T-cell (primary cell): ENCODE results near the gene APBB2. TPM values are rescaled to one million over a fixed set of nuclear protein-coding genes. Genes with fewer than 3 reads are reported as not detected.

ENCODE experiments used
- ATAC-seq, 4 experiments: fragments of 200-7000 bp in 3 of 4; fragments of 150-1000 bp in 1 of 4; cut with Tn5 transposase; replicated peaks in 1 of 4; 1 replicate in 3 of 4; 2 replicates in 1 of 4; pipeline ENCODE4 v1.10.0; 2021; ENCODE audit warnings: moderate library complexity in 3 of 4, mild to moderate bottlenecking in 2 of 4, moderate number of reproducible peaks in 1 of 4
- CTCF ChIA-PET, 2 donors: fragments of 300-600 bp; sonication (Branson Sonifier 250); formaldehyde crosslinking; loops; one replicate each; lab custom pipeline; 2022; ENCODE audit warnings: antibody characterized with exemption in 2 of 2; lab: Charles Lee
- POLR2A ChIA-PET, 2 donors: fragments of 300-600 bp; sonication (Branson Sonifier 250); formaldehyde crosslinking; loops; one replicate each; lab custom pipeline; 2022; ENCODE audit warnings: antibody characterized with exemption in 2 of 2; lab: Charles Lee
- DNase-seq, 35 experiments: peaks; one replicate each; pipeline versions ENCODE4 v3.0.0 to v3.0.0-alpha.2; 2013 to 2023
- H3K27ac ChIP-seq: one replicate; pipeline ENCODE4 v1.5.1; 2013; ENCODE audit warnings: low read length
- H3K27me3 ChIP-seq, 2 experiments: replicated peaks in 1 of 2; 1 replicate in 1 of 2; 2 replicates in 1 of 2; pipeline versions ENCODE4 v1.6.1 to v1.7.0; 2013; ENCODE audit warnings: low read length in 1 of 2, mixed read lengths in 1 of 2; ENCODE audit not compliant: control insufficient read depth in 2 of 2, insufficient read depth in 2 of 2; ENCODE audit errors: extremely low read depth in 1 of 2
- H3K36me3 ChIP-seq, 2 donors: 1 replicate in 1 of 2; 2 replicates in 1 of 2; pipeline versions ENCODE4 v1.6.1 to v1.7.0; 2013; ENCODE audit warnings: low read length in 1 of 2; ENCODE audit not compliant: control insufficient read depth in 2 of 2, insufficient read depth in 1 of 2; ENCODE audit errors: extremely low read depth in 1 of 2
- H3K4me1 ChIP-seq, 2 experiments: 1 replicate in 1 of 2; 2 replicates in 1 of 2; pipeline versions ENCODE4 v1.6.1 to v1.7.0; 2013; ENCODE audit warnings: low read length in 2 of 2, mixed read lengths in 1 of 2; ENCODE audit not compliant: insufficient read depth in 2 of 2, control insufficient read depth in 1 of 2; ENCODE audit errors: extremely low read depth in 1 of 2
- H3K4me3 ChIP-seq, 2 donors: 1 replicate in 1 of 2; 2 replicates in 1 of 2; pipeline versions ENCODE4 v1.5.1 to v1.7.0; 2013; ENCODE audit warnings: mild to moderate bottlenecking in 2 of 2, low read length in 1 of 2, moderate library complexity in 1 of 2; ENCODE audit not compliant: control insufficient read depth in 1 of 2; ENCODE audit errors: extremely low read depth in 1 of 2
- H3K9me3 ChIP-seq: 2 replicates; pipeline ENCODE4 v1.7.0; 2013
- H3K27ac Mint-ChIP-seq, 2 donors: one replicate each; pipeline ENCODE4 v1.8.0; 2020 to 2021; ENCODE audit warnings: mild to moderate bottlenecking in 2 of 2, mixed read lengths in 2 of 2
- H3K27me3 Mint-ChIP-seq, 2 donors: one replicate each; pipeline ENCODE4 v1.8.0; 2021 to 2022; ENCODE audit warnings: mixed read lengths in 2 of 2
- H3K36me3 Mint-ChIP-seq: one replicate; pipeline ENCODE4 v1.8.0; 2021; ENCODE audit warnings: mixed read lengths
- H3K4me1 Mint-ChIP-seq, 3 donors: one replicate each; pipeline ENCODE4 v1.8.0; 2020 to 2022; ENCODE audit warnings: mixed read lengths in 3 of 3, mild to moderate bottlenecking in 1 of 3
- H3K4me3 Mint-ChIP-seq, 3 donors: one replicate each; pipeline ENCODE4 v1.8.0; 2020 to 2022; ENCODE audit warnings: mild to moderate bottlenecking in 3 of 3, mixed read lengths in 3 of 3, moderate library complexity in 3 of 3
- H3K9me3 Mint-ChIP-seq, 3 donors: one replicate each; pipeline ENCODE4 v1.8.0; 2020 to 2022; ENCODE audit warnings: mixed read lengths in 3 of 3
- WGBS: methylation state at CpG from one replicate; pipeline ENCODE4 v1.1.5; 2013; ENCODE audit warnings: missing lambda C conversion rate; ENCODE audit not compliant: insufficient coverage; 5-methylcytosine and 5-hydroxymethylcytosine counted together
- total RNA-seq, 35 experiments: library from RNA in 6 of 35; stranded (reverse) in 6 of 35; fragments of 120-200 nt in 1 of 35; gene quantifications; one replicate each; pipeline versions ENCODE4 v1.2.1 to v1.2.4 and lab custom pipeline; 2013 to 2026

The APBB2 gene
- total RNA-seq, 5 donors from 2014 or later (not counting 1 experiment from before 2014, with no cell fraction given): 0.23 to 1.6 (median 0.70) TPM

GRCh38 chr4:40840255-40840984 lies 373.9 kb downstream of the APBB2 start:
- DNase-seq (no peak), ATAC-seq (no peak)
- Mint-ChIP-seq H3K9me3 (no peaks in the 10 kb centered on the region), H3K27ac (no peak overlapping the region), H3K4me1 (peaks cover 0 to 7% (median 0%) of the 10 kb centered on the region in 3 donors), H3K36me3 (no peaks in the 10 kb centered on the region), H3K4me3 (no peak overlapping the region), H3K27me3 (peaks cover 0 to 1% of the 10 kb centered on the region in 2 donors)
- no peak overlapping the region for H3K4me3 ChIP-seq
- WGBS: 77% methylated on average over 9 of the region's 10 CpGs
- no peaks in the 10 kb centered on the region for H3K4me1 ChIP-seq
- H3K36me3 ChIP-seq: no peaks in the 10 kb centered on the region
- H3K27me3 ChIP-seq: no peaks in the 10 kb centered on the region
- CTCF ChIA-PET: interaction anchor here in 1 of 2 donors (0.7 to 1.0 kb wide), 4 partner anchors 11 to 217 kb away, joined by 3 read pairs; no protein-coding TSS in a partner anchor
- no peak overlapping the region for H3K27ac ChIP-seq
- no peaks in the 10 kb centered on the region for H3K9me3 ChIP-seq
- POLR2A ChIA-PET: interaction anchor here in 1 of 2 donors (0.6 kb wide), 1 partner anchor 41 kb away, joined by 3 read pairs; no protein-coding TSS in a partner anchor

- ChIA-PET POLR2A (interaction anchor here in 1 of 2 donors (0.5 kb wide), 1 partner anchor 342 kb away, joined by 5 read pairs; no protein-coding TSS in a partner anchor), CTCF (no interaction called here)
- H3K4me3 ChIP-seq: no peak overlapping the region
- ATAC-seq (no peak), DNase-seq (no peak)
- H3K4me1 ChIP-seq: no peaks in the 10 kb centered on the region
- Mint-ChIP-seq H3K9me3 (no peaks in the 10 kb centered on the region), H3K4me3 (no peak overlapping the region), H3K27ac (no peak overlapping the region), H3K36me3 (no peaks in the 10 kb centered on the region), H3K4me1 (peaks cover 0 to 7% (median 0%) of the 10 kb centered on the region in 3 donors), H3K27me3 (peaks cover 0 to 4% of the 10 kb centered on the region in 2 donors)
- H3K27ac ChIP-seq: no peak overlapping the region
- H3K9me3 ChIP-seq: no peaks in the 10 kb centered on the region
- peaks cover 0 to 3% of the 10 kb centered on the region in 2 experiments for H3K27me3 ChIP-seq
- no peaks in the 10 kb centered on the region for H3K36me3 ChIP-seq
- WGBS: 90% methylated on average over 1 of the region's 4 CpGs
These were observed 375.6 kb downstream of the APBB2 start for GRCh38 chr4:40838742-40839141.

GRCh38 chr4:40837094-40837870 lies 377.1 kb downstream of the APBB2 start:
- ATAC-seq (no peak), DNase-seq (no peak)
- Mint-ChIP-seq H3K27me3 (peaks cover 0 to 4% of the 10 kb centered on the region in 2 donors), H3K4me1 (peaks cover 0 to 7% (median 0%) of the 10 kb centered on the region in 3 donors), H3K27ac (no peak overlapping the region), H3K9me3 (no peaks in the 10 kb centered on the region), H3K4me3 (no peak overlapping the region), H3K36me3 (no peaks in the 10 kb centered on the region)
- H3K4me1 ChIP-seq: no peaks in the 10 kb centered on the region
- no peaks in the 10 kb centered on the region for H3K36me3 ChIP-seq
- H3K4me3 ChIP-seq: no peak overlapping the region
- no peaks in the 10 kb centered on the region for H3K9me3 ChIP-seq
- peaks cover 0 to 3% of the 10 kb centered on the region in 2 experiments for H3K27me3 ChIP-seq
- ChIA-PET POLR2A (no interaction called here), CTCF (interaction anchor here (0.6 to 0.8 kb wide), 3 partner anchors 9 to 29 kb away, joined by 3 to 5 read pairs (median 3); no protein-coding TSS in a partner anchor)
- 81% methylated on average over 14 of the region's 16 CpGs for WGBS
- no peak overlapping the region for H3K27ac ChIP-seq

GRCh38 chr4:40833212-40833611 lies 381.1 kb downstream of the APBB2 start:
- DNase-seq (no peak), ATAC-seq (no peak)
- H3K4me1 Mint-ChIP-seq: no peaks in the 10 kb centered on the region
- ChIA-PET POLR2A (no interaction called here), CTCF (no interaction called here)
- H3K9me3 Mint-ChIP-seq: peaks cover 0 to under 1% (median 0%) of the 10 kb centered on the region in 3 donors
- no peak overlapping the region for H3K27ac Mint-ChIP-seq
- peaks cover 0 to 9% of the 10 kb centered on the region in 2 donors for H3K27me3 Mint-ChIP-seq
- Histone ChIP-seq H3K36me3 (no peaks in the 10 kb centered on the region), H3K9me3 (no peaks in the 10 kb centered on the region), H3K27ac (no peak overlapping the region), H3K27me3 (peaks cover 0 to 3% of the 10 kb centered on the region in 2 experiments), H3K4me1 (no peaks in the 10 kb centered on the region), H3K4me3 (no peak overlapping the region)
- no peak overlapping the region for H3K4me3 Mint-ChIP-seq
- H3K36me3 Mint-ChIP-seq: no peaks in the 10 kb centered on the region
- 84% methylated on average over 11 of the region's 11 CpGs for WGBS

GRCh38 chr4:40832175-40832574 lies 382.2 kb downstream of the APBB2 start:
- 83% methylated on average over 11 of the region's 11 CpGs for WGBS
- peaks cover 0 to 7% of the 10 kb centered on the region in 2 donors for H3K27me3 Mint-ChIP-seq
- H3K27ac Mint-ChIP-seq: no peak overlapping the region
- no peaks in the 10 kb centered on the region for H3K4me1 Mint-ChIP-seq
- CTCF ChIA-PET: no interaction called here
- Histone ChIP-seq H3K36me3 (no peaks in the 10 kb centered on the region), H3K4me3 (no peak overlapping the region), H3K9me3 (no peaks in the 10 kb centered on the region), H3K27me3 (peaks cover 0 to 3% of the 10 kb centered on the region in 2 experiments), H3K27ac (no peak overlapping the region), H3K4me1 (no peaks in the 10 kb centered on the region)
- ATAC-seq (peak in 1 of 4 experiments; percentile 13), DNase-seq (no peak)
- POLR2A ChIA-PET: no interaction called here
- H3K4me3 Mint-ChIP-seq: no peak overlapping the region
- peaks cover 0 to 4% (median 0%) of the 10 kb centered on the region in 3 donors for H3K9me3 Mint-ChIP-seq
- no peaks in the 10 kb centered on the region for H3K36me3 Mint-ChIP-seq

- H3K4me1 Mint-ChIP-seq: no peaks in the 10 kb centered on the region
- Histone ChIP-seq H3K27me3 (peaks cover 0 to 3% of the 10 kb centered on the region in 2 experiments), H3K9me3 (no peaks in the 10 kb centered on the region), H3K4me1 (no peaks in the 10 kb centered on the region), H3K4me3 (no peak overlapping the region), H3K27ac (no peak overlapping the region), H3K36me3 (no peaks in the 10 kb centered on the region)
- peaks cover 0 to 7% of the 10 kb centered on the region in 2 donors for H3K27me3 Mint-ChIP-seq
- DNase-seq: no peak
- H3K27ac Mint-ChIP-seq: no peak overlapping the region
- CTCF ChIA-PET: no interaction called here
- WGBS: 90% methylated on average over 12 of the region's 18 CpGs
- no peaks in the 10 kb centered on the region for H3K36me3 Mint-ChIP-seq
- H3K9me3 Mint-ChIP-seq: peaks cover 0 to 4% (median 0%) of the 10 kb centered on the region in 3 donors
- no peak for ATAC-seq
- POLR2A ChIA-PET: no interaction called here
- no peak overlapping the region for H3K4me3 Mint-ChIP-seq
These were observed 383.0 kb downstream of the APBB2 start for GRCh38 chr4:40831146-40831907.
